Heart left ventricle (tissue), 16 donors: ENCODE data around the gene NUP214. TPM values are rescaled to one million over a fixed set of nuclear protein-coding genes. Genes with fewer than 3 reads are reported as not detected.
A peak's percentile ranks its signal among the peaks of the same experiment; 100 is the strongest.

Experiments used
- ATAC-seq, 4 donors: fragments of 200-7000 bp; cut with Tn5 transposase; one replicate each; pipeline ENCODE4 v1.9.1; 2020 to 2022; ENCODE audit warnings: moderate library complexity in 4 of 4, mild to moderate bottlenecking in 3 of 4, moderate number of reproducible peaks in 1 of 4
- DNase-seq, 5 donors: peaks; one replicate each; pipeline ENCODE4 v3.0.0-alpha.2; 2020
- H3K27ac ChIP-seq, 12 donors: fragments of 200-600 bp; sonication (generic) in 4 of 12; one replicate each; pipeline versions ENCODE4 v1.5.0 to v1.8.0; 2016 to 2022; ENCODE audit warnings: mild to moderate bottlenecking in 2 of 12
- H3K27me3 ChIP-seq, 9 donors: fragments of 200-600 bp; sonication (generic) in 2 of 9; one replicate each; pipeline versions ENCODE4 v1.5.1 to v1.8.0; 2016 to 2022; ENCODE audit warnings: mild to moderate bottlenecking in 3 of 9
- H3K36me3 ChIP-seq, 9 donors: fragments of 200-600 bp; sonication (generic) in 2 of 9; one replicate each; pipeline versions ENCODE4 v1.5.0 to v1.8.0; 2018 to 2022; ENCODE audit warnings: mild to moderate bottlenecking in 2 of 9
- H3K4me1 ChIP-seq, 12 donors: fragments of 200-600 bp; sonication (generic) in 4 of 12; one replicate each; pipeline versions ENCODE4 v1.5.0 to v1.8.0; 2016 to 2022; ENCODE audit warnings: mild to moderate bottlenecking in 3 of 12
- H3K4me3 ChIP-seq, 12 donors: fragments of 200-600 bp; sonication (generic) in 4 of 12; one replicate each; pipeline versions ENCODE4 v1.5.0 to v1.8.0; 2017 to 2022; ENCODE audit warnings: mild to moderate bottlenecking in 9 of 12, moderate library complexity in 4 of 12
- H3K9me3 ChIP-seq, 12 donors: fragments of 200-600 bp; sonication (generic) in 4 of 12; one replicate each; pipeline versions ENCODE4 v1.5.0 to v1.8.0; 2016 to 2022; ENCODE audit warnings: mild to moderate bottlenecking in 1 of 12
- CTCF ChIP-seq, 12 donors: fragments of 200-600 bp; sonication (generic) in 4 of 12; IDR thresholded peaks; one replicate each; pipeline versions ENCODE4 v1.5.0 to v1.8.0; 2018 to 2022; ENCODE audit warnings: antibody characterized with exemption in 12 of 12, mild to moderate bottlenecking in 5 of 12
- POLR2A ChIP-seq, 2 donors: fragments of 450-650 bp; IDR thresholded peaks; one replicate each; pipeline ENCODE4 v1.6.1; 2017; ENCODE audit warnings: antibody characterized with exemption in 2 of 2, mild to moderate bottlenecking in 2 of 2, moderate library complexity in 2 of 2
- WGBS, 4 donors: extraction: QIAGEN DNeasy Blood & Tissue Kit in 2 of 4; methylation state at CpG; one replicate each; pipeline versions ENCODE4 v1.1.5 to v1.1.7; 2013 to 2018; 5-methylcytosine and 5-hydroxymethylcytosine counted together
- intact Hi-C, 10 donors: fragments of 100-400 bp; cut with DNase I; formaldehyde crosslinking; loops; one replicate each; pipeline versions ENCODE4 v1.11.1 to v1.14.2; 2022
- polyA plus RNA-seq, 2 donors: library from polyadenylated mRNA; stranded (reverse); fragments of 200-250 nt; gene quantifications; one replicate each; pipeline ENCODE4 v1.2.3, GENCODE V29; 2013
- total RNA-seq, 9 donors: library from RNA; depleted of rRNA in 2 of 9; stranded (reverse); fragments of >200 nt in 2 of 9; fragmentation: NEBNext Ultra II Directional in 3 of 9; extraction: Animal tissue kit (Norgen Biotek cat#: 25700) in 3 of 9; gene quantifications; one replicate each; pipeline versions ENCODE4 v1.1.0 to v1.2.4, GENCODE V29; 2016 to 2023
- donor health status: ischemic (EF 13 %, LVEDD 7.1; RV severe dilation, severe dysfunction).
- donor health status: healthy with polysubstance abuse.
- donor health status: DM: no; HTN: yes; CAD: no.
- donor health status: DM: no; HTN: no; CAD: no.
- donor health status: ischemic (EF 25% LVEDD 6.9; RV normal size, moderate dysfunction).
- donor health status: ischemic (EF 25% LVEDD 5.7; RV mildly dilated, moderate dysfunction).
- donor health status: healthy.
- donor health status: DM: yes; HTN: yes; CAD: no.
- donor health status: ischemic (EF 35%, LVEDD 5.7; RV mildly dilated, moderate dysfunction).
- donor health status: nonischemic (EF 11% LVEDD 7.7; RV severe dilation, severe dysfunction).
- donor health status: DM: yes; HTN: yes; CAD: no.
- donor health status: PGD.
- donor health status: ischemic (EF 29% LVEDD 5.4; RV normal size, mild dysfunction).
- donor health status: nonischemic (EF 23%, LVEDD 6.1; RV moderate dilation, normal function).

NUP214 gene
- total and polyA plus RNA-seq, 11 donors, result 13.7 to 45.1 (median 23.6) TPM

GRCh38 chr9:131097126-131097947 is 28.0 kb upstream of the NUP214 start:
- peaks cover 0 to 57% (median 25%) of the 10 kb centered on the region in 12 donors for H3K4me1 ChIP-seq
- peak overlapping the region; percentile 60 to 89 (median 69) for H3K4me3 ChIP-seq
- 21 to 42% (median 30%) methylated on average over 14 to 19 of the region's 19 CpGs for WGBS, 4 donors
- ATAC-seq, result peak in 1 of 4 donors; percentile 1
- peak overlapping the region; percentile 32 to 88 (median 80) for H3K27ac ChIP-seq
- DNase-seq, result no peak
- peaks cover 0 to 42% (median 10%) of the 10 kb centered on the region in 9 donors for H3K27me3 ChIP-seq
- no peaks in the 10 kb centered on the region for H3K9me3 ChIP-seq
- intact Hi-C loops, result loop anchor here in 2 of 10 donors (5.0 kb wide), 1 partner anchor 40 kb away; no protein-coding TSS in a partner anchor
- H3K36me3 ChIP-seq, result no peaks in the 10 kb centered on the region
- no peak for TF ChIP-seq POLR2A (IDR thresholded peaks at IDR 0.05)
- TF ChIP-seq CTCF (IDR thresholded peaks at IDR 0.05), result no peak

GRCh38 chr9:131097948-131098278 is 27.5 kb upstream of the NUP214 start:
- no peaks in the 10 kb centered on the region for H3K9me3 ChIP-seq
- H3K27ac ChIP-seq, result peak overlapping the region in 10 of 12 donors; percentile 13 to 88 (median 80)
- ATAC-seq (peak in 3 of 4 donors; percentile 17 to 40 (median 40)), DNase-seq (peak; percentile 44 to 86 (median 60))
- no peaks in the 10 kb centered on the region for H3K36me3 ChIP-seq
- TF ChIP-seq POLR2A (IDR thresholded peaks at IDR 0.05), result no peak
- TF ChIP-seq CTCF (IDR thresholded peaks at IDR 0.05), result no peak
- intact Hi-C loops, result loop anchor here in 3 of 10 donors (2.0 to 5.0 kb wide), 2 partner anchors 39 to 41 kb away; no protein-coding TSS in a partner anchor
- peak overlapping the region in 10 of 12 donors; percentile 60 to 89 (median 68) for H3K4me3 ChIP-seq
- WGBS, 4 donors, result 72 to 84% (median 79%) methylated on average over 8 of the region's 8 CpGs
- H3K4me1 ChIP-seq, result peaks cover 0 to 63% (median 28%) of the 10 kb centered on the region in 12 donors
- peaks cover 0 to 41% (median 10%) of the 10 kb centered on the region in 9 donors for H3K27me3 ChIP-seq

- Histone ChIP-seq H3K36me3 (no peaks in the 10 kb centered on the region), H3K27me3 (peaks cover 0 to 41% (median 10%) of the 10 kb centered on the region in 9 donors), H3K4me3 (peak overlapping the region in 9 of 12 donors; percentile 60 to 89 (median 68)), H3K4me1 (peaks cover 0 to 68% (median 28%) of the 10 kb centered on the region in 12 donors), H3K9me3 (no peaks in the 10 kb centered on the region), H3K27ac (peak overlapping the region in 11 of 12 donors; percentile 20 to 88 (median 80))
- DNase-seq (peak in 3 of 5 donors; percentile 25 to 75 (median 74)), ATAC-seq (peak in 1 of 4 donors; percentile 8)
- 73 to 86% (median 78%) methylated on average over 10 to 13 of the region's 13 CpGs for WGBS, 4 donors
- TF ChIP-seq POLR2A (IDR thresholded peaks at IDR 0.05) (no peak), CTCF (IDR thresholded peaks at IDR 0.05) (no peak)
- intact Hi-C loops, result loop anchor here in 3 of 10 donors (2.0 to 5.0 kb wide), 2 partner anchors 40 to 41 kb away; no protein-coding TSS in a partner anchor
Measured at GRCh38 chr9:131098391-131099101, 26.8 kb upstream of the NUP214 start.
